Measurements from ENCODE around the gene HSPA1B. TPM values are rescaled to one million over a fixed set of nuclear protein-coding genes. Genes with fewer than 3 reads are reported as not detected.
"Not testable (repeated sequence)": the region's sequence is repeated elsewhere in the genome, so short reads cannot be mapped to it uniquely, and the experiment has no call there.

Gene HSPA1B
- total RNA-seq, 1 donor from 2014 or later = 132 TPM

- peaks cover 15% of the 10 kb centered on the region for H3K4me1 Mint-ChIP-seq (ENCODE audit: unreplicated experiment)
- peaks cover 8% of the 10 kb centered on the region for H3K36me3 Mint-ChIP-seq
- no peak overlapping the region for H3K4me3 Mint-ChIP-seq
- no peak overlapping the region for H3K27ac Mint-ChIP-seq
- DNase-seq (ENCODE audit: extremely low spot score, unreplicated experiment) = no peak
- no peaks in the 10 kb centered on the region for H3K9me3 Mint-ChIP-seq
- TF ChIP-seq CTCF (conservative IDR thresholded peaks at IDR 0.05) = no peak
- no peaks in the 10 kb centered on the region for H3K27me3 Mint-ChIP-seq
Observed at GRCh38 chr6:31792090-31792374, 35.5 kb upstream of the HSPA1B start.

DNA sequence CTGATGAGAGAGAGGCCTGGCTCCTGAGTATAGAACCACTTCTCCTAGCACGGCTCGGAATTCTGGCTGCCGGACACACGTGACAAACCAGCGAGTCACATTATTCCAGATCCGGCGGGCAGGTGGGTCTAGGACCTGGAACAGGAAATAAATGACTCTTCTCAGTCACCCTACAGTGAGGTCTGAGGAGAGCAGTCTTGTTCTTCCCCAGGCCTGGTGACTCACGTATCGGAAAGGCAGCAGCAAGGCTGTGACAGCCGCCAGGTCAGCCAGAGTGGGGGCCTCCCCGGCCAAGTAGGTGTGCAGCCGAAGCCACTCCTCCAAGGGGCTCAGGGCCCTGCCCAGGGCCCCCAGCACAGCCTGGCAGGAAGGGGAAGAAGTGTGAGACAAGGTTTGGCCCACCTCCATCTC, 34.8 kb upstream of the HSPA1B start:
- Mint-ChIP-seq H3K27ac (no peak overlapping the region), H3K36me3 (peaks cover 8% of the 10 kb centered on the region), H3K4me1 (ENCODE audit: unreplicated experiment) (peaks cover 15% of the 10 kb centered on the region), H3K4me3 (no peak overlapping the region), H3K27me3 (no peaks in the 10 kb centered on the region), H3K9me3 (no peaks in the 10 kb centered on the region)
- no peak for TF ChIP-seq CTCF (conservative IDR thresholded peaks at IDR 0.05)
- DNase-seq (ENCODE audit: extremely low spot score, unreplicated experiment) = no peak

GRCh38 chr6:31793927-31794245, 33.7 kb upstream of the HSPA1B start:
- not testable (repeated sequence) for H3K27me3 Mint-ChIP-seq; DNase-seq (ENCODE audit: extremely low spot score, unreplicated experiment); H3K36me3 Mint-ChIP-seq; H3K9me3 Mint-ChIP-seq
- H3K27ac Mint-ChIP-seq = peak overlapping the region; percentile 70
- peak overlapping the region; percentile 84 for H3K4me3 Mint-ChIP-seq
- peaks cover 15% of the 10 kb centered on the region for H3K4me1 Mint-ChIP-seq (ENCODE audit: unreplicated experiment)

DNA sequence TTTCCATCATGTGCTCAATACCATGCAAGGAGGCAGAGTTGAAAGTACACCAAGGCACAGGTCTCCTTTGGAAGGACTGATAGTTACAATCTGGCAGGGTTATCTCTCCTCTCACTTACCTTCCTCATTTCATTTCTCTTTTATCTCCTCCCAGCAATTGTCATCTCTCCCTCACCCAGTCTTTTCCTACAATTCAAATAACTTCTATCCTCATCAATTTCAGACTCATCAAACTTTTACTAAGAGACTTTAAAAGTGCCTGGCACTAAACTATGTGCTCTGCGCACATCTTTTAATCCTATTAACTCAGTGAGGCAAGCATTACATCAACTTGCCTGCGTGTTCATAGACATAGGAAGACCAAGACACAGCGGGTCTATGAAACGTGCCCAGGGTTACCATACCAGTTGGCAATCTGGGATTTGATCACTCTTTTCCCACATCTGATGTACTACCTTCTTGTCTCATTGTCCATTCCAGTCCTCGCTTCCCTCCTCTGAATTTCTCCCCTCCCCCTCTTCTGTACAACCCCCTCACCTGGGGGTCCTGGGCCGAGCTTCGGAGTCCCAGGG, 33.2 kb upstream of the HSPA1B start:
- H3K9me3 Mint-ChIP-seq = no peaks in the 10 kb centered on the region
- H3K36me3 Mint-ChIP-seq = peaks cover 8% of the 10 kb centered on the region
- no peak for TF ChIP-seq CTCF (conservative IDR thresholded peaks at IDR 0.05)
- H3K27me3 Mint-ChIP-seq = no peaks in the 10 kb centered on the region
- peak overlapping the region; percentile 84 for H3K4me3 Mint-ChIP-seq
- H3K27ac Mint-ChIP-seq = peak overlapping the region; percentile 70
- DNase-seq (ENCODE audit: extremely low spot score, unreplicated experiment) = no peak
- H3K4me1 Mint-ChIP-seq (ENCODE audit: unreplicated experiment) = peaks cover 15% of the 10 kb centered on the region

DNA sequence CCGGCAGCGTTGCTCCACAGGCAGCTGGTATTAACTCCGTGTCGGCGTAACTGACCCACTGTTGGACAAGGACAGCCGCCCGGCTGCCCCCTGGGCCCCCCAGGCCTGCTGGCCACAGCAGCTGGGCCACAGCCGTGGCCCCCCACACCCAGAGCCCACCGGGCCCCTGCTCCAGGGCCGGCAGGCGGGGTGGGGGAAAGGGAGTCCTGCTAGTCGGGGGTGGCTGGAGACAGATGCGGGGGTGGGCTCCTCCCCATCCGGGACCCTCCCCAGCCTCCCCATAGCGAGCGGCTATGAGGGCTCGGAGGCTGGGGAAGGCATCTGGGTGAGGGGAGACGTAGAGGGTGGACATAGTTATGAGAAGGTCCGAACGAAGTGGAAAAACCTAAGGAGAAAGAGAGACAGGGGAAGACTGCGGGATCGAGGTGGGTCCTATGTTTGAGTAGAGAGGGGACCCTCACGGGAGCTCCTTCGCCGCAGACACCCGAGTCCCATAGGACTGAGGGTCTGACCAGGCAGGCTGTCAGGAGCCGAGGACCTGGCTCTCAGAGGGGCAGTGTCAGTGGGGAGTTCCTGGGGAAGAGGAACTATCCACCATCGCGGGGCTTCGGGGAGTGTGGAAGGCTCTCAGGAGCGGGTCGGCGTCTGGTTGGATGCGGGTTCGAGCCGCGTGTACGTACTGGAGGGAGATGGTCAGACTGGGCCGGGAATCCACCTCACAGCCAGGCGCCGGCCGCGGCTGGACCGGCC, 32.5 kb upstream of the HSPA1B start:
- Mint-ChIP-seq H3K27me3 (no peaks in the 10 kb centered on the region), H3K27ac (peak overlapping the region; percentile 99), H3K9me3 (no peaks in the 10 kb centered on the region), H3K36me3 (peaks cover 8% of the 10 kb centered on the region), H3K4me1 (ENCODE audit: unreplicated experiment) (peaks cover 15% of the 10 kb centered on the region), H3K4me3 (peak overlapping the region; percentile 99)
- no peak for DNase-seq (ENCODE audit: extremely low spot score, unreplicated experiment)
- TF ChIP-seq CTCF (conservative IDR thresholded peaks at IDR 0.05) = no peak

DNA sequence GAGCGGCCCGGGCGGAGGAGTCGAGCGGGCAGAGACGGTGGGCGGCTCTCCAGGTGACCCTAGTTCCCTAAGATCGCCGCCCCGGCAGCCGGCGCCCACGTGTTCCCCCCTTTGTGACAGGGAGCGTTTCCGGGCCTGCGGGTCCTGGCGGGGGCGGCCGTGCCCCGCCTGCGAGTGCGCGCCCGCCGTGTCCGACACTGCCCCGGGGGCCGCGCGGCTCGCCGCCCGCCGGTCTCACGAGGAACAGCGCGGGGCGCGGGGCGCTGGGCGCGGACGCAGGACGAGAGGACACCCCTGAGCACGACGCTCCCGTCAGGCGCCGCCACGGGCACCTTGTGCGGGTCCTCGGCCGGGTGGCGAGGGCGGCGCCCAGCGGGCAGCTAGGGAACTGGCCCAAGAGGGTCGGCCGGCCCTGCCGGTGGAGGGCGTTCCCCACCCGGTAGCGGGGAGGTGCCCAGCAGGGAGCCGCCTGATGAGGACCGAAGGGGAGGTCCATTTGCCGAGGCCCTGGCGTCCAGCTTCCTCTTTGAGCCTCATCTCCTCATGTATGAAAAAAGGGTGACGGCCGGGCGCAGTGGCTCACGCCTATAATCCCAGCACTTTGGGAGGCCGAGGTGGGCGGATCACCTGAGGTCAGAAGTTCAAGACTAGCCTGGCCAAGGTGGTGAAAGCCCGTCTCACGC, 31.8 kb upstream of the HSPA1B start, which contains the start of gene VARS1:
TSS of gene VARS1 (minus strand) at position 137 of the 683 bp plus-strand sequence. CDS start 535 bp downstream, outside the sequence.
- Mint-ChIP-seq H3K36me3 (peaks cover 5% of the 10 kb centered on the region), H3K4me3 (peak within 1 kb of the TSS; percentile 99), H3K27me3 (no peaks in the 10 kb centered on the region), H3K27ac (peak within 1 kb of the TSS; percentile 99), H3K9me3 (no peaks in the 10 kb centered on the region), H3K4me1 (ENCODE audit: unreplicated experiment) (peaks cover 15% of the 10 kb centered on the region)
- peak; percentile 95 for DNase-seq (ENCODE audit: extremely low spot score, unreplicated experiment)
- peak; percentile 86 for TF ChIP-seq CTCF (conservative IDR thresholded peaks at IDR 0.05)

All from type B pancreatic cell (in vitro differentiated cells).